ENCODE data around the gene RAD21L1.

The RAD21L1 gene

GRCh38 chr20:1186367-1186991 is 39.4 kb upstream of the RAD21L1 start:
- no peak for TF ChIP-seq EGR1 (IDR thresholded peaks at IDR 0.05)
- TF ChIP-seq REST (IDR thresholded peaks at IDR 0.05; ENCODE audit: low read depth): no peak
- no peak for TF ChIP-seq CEBPB (IDR thresholded peaks at IDR 0.05)
- no peak for TF ChIP-seq TEAD4 (IDR thresholded peaks at IDR 0.05)
- no peak for TF ChIP-seq NFIC (IDR thresholded peaks at IDR 0.05)
- TF ChIP-seq CREB1 (IDR thresholded peaks at IDR 0.05; ENCODE audit: low read depth): no peak

GRCh38 chr20:1187605-1188171 is 38.2 kb upstream of the RAD21L1 start:
- no peak for TF ChIP-seq ZBTB7A (IDR thresholded peaks at IDR 0.05; ENCODE audit: low read depth)
- TF ChIP-seq CREB1 (IDR thresholded peaks at IDR 0.05; ENCODE audit: low read depth): no peak
- no peak for TF ChIP-seq EGR1 (IDR thresholded peaks at IDR 0.05)
- no peak for TF ChIP-seq YY1 (IDR thresholded peaks at IDR 0.05; ENCODE audit: low read depth)
- TF ChIP-seq MAX (IDR thresholded peaks at IDR 0.05): no peak
- TF ChIP-seq TCF12 (IDR thresholded peaks at IDR 0.05; ENCODE audit: low read depth): no peak

GRCh38 chr20:1188347-1188746 is 37.5 kb upstream of the RAD21L1 start:
- no peak for TF ChIP-seq USF1 (IDR thresholded peaks at IDR 0.05)
- TF ChIP-seq EP300 (IDR thresholded peaks at IDR 0.05; ENCODE audit: borderline replicate concordance): no peak
- TF ChIP-seq CEBPB (IDR thresholded peaks at IDR 0.05): no peak
- TF ChIP-seq MAX (IDR thresholded peaks at IDR 0.05): no peak
- TF ChIP-seq TAF1 (IDR thresholded peaks at IDR 0.05; ENCODE audit: low read depth): no peak
- no peak for TF ChIP-seq TEAD4 (IDR thresholded peaks at IDR 0.05)
- no peak for TF ChIP-seq ZBTB7A (IDR thresholded peaks at IDR 0.05; ENCODE audit: low read depth)
- no peak for TF ChIP-seq CREB1 (IDR thresholded peaks at IDR 0.05; ENCODE audit: low read depth)
- TF ChIP-seq REST (IDR thresholded peaks at IDR 0.05; ENCODE audit: low read depth): no peak
- TF ChIP-seq RAD21 (IDR thresholded peaks at IDR 0.05; ENCODE audit: low read depth): no peak
- TF ChIP-seq NFIC (IDR thresholded peaks at IDR 0.05): no peak

- TF ChIP-seq TEAD4 (IDR thresholded peaks at IDR 0.05) (no peak), MAX (IDR thresholded peaks at IDR 0.05) (no peak), RAD21 (IDR thresholded peaks at IDR 0.05; ENCODE audit: low read depth) (no peak), NFIC (IDR thresholded peaks at IDR 0.05) (no peak), TCF12 (IDR thresholded peaks at IDR 0.05; ENCODE audit: low read depth) (no peak), TAF1 (IDR thresholded peaks at IDR 0.05; ENCODE audit: low read depth) (no peak), FOXM1 (IDR thresholded peaks at IDR 0.05; ENCODE audit: borderline replicate concordance, low read depth) (no peak), USF1 (IDR thresholded peaks at IDR 0.05) (no peak), CREB1 (IDR thresholded peaks at IDR 0.05; ENCODE audit: low read depth) (no peak), REST (IDR thresholded peaks at IDR 0.05; ENCODE audit: low read depth) (no peak), EGR1 (IDR thresholded peaks at IDR 0.05) (no peak), ZBTB7A (IDR thresholded peaks at IDR 0.05; ENCODE audit: low read depth) (no peak), CEBPB (IDR thresholded peaks at IDR 0.05) (no peak)
Measured at GRCh38 chr20:1189827-1190226, 36.0 kb upstream of the RAD21L1 start.

All from Ishikawa (cell line).